Measurements from ENCODE around the gene RAB40C.

RAB40C gene

GRCh38 chr16:616733-617586 lies 27.1 kb downstream of the RAB40C start:
- DNase-seq (ENCODE audit: low spot score), result no peak

DNA sequence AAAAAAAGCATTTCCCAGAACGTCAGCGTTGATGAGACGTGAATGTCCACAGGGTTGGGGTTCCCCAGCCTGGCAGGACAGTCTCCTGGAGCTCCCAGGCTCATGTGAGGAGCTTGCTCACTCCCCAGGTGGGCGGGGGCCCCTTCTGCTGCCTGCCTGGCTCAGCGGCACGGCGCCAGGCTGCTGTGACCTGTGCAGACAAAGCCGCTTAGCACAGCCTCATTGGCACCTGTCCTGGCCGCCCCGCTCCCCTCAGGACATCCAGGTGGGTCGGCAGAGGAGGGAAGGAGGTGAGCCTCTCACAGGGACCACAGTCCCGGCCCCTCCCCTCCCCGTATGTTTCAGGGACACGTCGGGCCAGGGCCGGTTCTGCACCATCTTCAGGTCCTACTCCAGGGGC lies 28.0 kb downstream of the RAB40C start:
- DNase-seq (ENCODE audit: low spot score), result no peak

- DNase-seq (ENCODE audit: low spot score), result peak; percentile 90
Observed at GRCh38 chr16:619476-620100, 29.7 kb downstream of the RAB40C start.

DNA sequence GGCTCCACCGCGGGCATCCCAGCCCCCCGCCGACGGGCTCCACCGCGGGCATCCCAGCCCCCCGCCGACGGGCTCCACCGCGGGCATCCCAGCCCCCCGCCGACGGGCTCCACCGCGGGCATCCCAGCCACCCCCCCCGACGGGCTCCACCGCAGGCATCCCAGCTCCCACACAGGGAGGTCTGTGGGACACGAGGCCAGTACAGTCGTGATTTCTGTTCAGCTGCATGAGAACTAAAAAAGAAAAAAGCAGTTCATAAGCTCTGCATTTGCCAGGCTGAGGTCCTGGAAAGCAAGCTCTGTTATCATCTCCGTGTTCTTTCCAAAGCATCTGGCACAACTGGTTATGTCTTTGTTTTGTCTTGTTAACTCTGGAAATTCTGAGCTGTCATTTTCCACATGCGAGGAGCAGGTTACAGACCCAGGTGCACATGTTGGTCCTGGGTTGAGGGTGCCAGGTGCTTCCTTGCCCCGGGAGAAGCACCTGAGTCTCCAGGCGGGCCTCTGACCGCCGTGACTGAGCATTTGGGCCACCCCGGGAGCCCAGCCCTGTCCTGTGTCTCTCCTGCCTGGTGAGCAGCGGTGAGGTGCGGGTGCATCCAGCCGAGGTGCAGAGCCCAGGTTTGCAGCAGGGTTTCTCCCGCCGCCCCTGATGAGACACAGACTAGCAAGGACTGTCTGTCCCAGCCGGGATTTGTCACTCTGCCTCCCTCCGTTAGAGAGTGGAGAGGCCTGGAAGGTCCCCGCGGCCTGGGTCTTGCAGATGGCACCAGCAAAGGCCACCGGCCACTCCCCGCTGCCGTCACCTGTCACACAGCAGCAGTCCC lies 31.0 kb downstream of the RAB40C start:
- no peak for DNase-seq (ENCODE audit: low spot score)

DNA sequence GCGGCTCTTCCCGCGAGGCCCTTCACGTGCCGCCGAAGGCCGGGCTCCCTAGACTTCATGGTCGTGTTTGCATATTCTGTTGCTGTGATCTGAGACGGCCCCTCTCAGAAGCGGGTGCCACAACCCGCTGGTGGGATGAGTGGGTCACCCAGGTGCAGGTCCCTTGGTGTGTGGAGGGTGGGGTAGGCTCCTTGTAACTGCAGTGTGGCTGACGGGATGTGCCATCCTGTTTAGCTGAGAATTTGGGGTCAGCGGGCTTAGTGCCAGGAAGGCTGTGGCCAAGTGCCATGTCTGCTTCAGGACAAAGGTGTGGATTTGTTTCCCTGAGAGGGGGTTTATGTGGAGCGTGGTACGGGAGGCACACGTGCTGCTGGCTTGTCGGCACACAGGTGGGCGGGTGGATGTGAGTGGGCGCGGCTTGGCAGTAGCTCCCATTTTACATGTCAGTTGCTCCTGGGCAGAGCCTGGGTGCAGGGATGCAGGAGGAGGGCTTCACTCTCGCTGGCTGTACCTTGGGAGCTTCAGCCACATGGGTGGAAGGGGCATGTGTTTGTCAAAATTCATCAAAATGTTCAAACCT lies 31.8 kb downstream of the RAB40C start:
- DNase-seq (ENCODE audit: low spot score), result peak; percentile 82

GRCh38 chr16:622920-623280 lies 33.0 kb downstream of the RAB40C start:
- DNase-seq (ENCODE audit: low spot score), result no peak

DNA sequence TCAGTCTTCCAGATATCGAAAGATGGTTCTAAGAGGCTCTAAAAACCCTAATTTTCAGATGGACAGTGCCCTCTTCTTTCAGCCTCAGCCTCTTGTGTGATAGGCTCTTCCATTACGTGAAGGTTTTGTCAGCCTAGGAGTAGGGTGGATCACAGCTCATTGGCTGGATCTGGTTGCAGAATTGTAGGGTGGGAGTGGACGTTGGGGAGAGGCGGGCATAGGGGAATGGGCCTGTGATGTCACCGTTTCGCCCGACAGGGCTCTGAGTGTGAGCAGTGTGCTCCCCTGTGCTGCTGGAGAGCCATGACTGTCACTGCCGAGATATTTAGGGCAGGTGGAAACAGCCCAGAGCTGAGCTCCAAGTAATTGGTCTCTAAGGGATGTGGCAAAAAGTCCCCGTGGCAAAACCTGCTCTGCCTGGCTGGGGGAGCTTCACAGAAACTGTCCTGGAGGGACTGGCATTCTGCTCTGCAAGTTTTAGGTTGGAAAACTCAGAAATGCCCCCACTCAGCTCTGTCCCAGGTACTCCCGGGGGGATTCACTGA lies 34.7 kb downstream of the RAB40C start:
- DNase-seq (ENCODE audit: low spot score), result peak; percentile 57

DNA sequence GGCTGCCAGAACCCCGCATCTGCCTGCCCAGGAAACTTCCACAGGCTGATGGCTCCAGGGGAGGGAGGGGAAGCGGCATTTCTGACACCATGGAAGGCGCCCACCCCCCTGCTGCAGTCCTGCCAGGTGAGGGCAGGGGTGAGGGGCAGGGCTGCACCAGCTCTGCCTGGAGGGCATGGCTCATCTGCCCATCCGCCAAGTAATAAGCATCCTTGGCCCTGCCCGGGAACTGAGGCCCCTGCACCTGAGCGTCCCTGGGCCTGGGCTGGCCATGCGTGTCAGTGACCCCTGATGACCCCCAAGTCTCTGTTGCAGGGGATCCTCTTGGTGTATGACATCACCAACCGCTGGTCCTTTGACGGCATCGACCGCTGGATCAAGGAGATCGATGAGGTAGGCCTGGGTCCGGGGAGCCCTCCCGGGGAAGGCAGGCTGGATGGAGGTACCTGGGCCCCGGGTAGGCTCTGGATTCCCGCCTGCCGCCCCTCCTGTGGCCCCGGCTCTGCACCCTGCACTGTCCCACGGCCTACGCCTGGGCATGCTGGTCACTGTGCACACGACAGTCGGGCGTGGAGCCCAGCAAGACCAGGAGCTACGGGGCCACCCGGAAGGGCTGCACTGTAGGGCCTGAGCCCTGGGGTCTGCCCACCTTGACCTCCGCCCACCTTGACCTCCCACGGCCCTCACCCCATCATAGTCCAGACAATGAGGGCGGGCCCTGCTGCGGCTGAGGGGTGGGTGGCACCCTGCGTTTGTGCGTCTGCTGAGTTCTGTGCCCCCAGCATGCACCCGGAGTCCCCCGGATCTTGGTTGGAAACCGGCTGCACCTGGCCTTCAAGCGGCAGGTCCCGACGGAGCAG lies 35.5 kb downstream of the RAB40C start:
- DNase-seq (ENCODE audit: low spot score), result no peak

GRCh38 chr16:625977-626765 lies 36.3 kb downstream of the RAB40C start:
- DNase-seq (ENCODE audit: low spot score), result no peak

- DNase-seq (ENCODE audit: low spot score), result no peak
Observed at GRCh38 chr16:626787-627453, 37.1 kb downstream of the RAB40C start.

GRCh38 chr16:627454-628239 lies 37.8 kb downstream of the RAB40C start:
- no peak for DNase-seq (ENCODE audit: low spot score)

DNA sequence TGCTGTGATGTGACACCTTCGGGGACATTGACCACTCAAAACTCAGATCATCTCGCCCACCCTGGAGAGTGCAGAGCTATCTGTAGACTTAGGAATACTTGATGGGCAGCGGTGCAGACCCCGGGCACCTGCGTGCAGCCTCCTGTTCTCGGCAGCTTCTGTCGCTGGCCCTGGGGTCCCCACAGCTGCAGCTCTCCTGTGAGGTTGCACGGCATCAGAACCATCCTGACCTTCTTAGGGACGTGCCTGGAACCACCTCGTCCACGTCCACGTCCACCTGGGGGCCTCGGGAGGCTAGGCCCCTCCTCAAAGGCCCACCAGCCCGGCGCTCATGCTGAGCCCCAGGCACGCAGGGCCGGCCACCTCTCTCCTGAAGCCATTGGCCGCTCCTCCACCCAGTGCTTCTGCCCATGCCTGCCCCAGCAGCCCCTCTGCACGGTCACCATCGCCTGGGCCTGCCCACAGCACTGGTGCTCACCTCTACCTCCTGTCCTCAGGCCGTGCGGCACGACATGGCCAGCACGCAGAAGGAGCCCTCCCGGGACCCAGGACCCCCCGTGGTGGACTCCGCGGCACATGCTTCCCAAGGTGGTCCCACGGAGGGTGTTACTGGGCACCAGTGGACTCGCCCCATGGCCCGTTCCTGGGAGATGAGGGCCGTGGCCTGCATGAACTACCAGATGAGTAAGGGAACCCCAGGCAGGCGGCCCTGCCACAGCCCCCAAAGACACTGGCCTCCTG lies 38.6 kb downstream of the RAB40C start:
- DNase-seq (ENCODE audit: low spot score), result no peak

DNA sequence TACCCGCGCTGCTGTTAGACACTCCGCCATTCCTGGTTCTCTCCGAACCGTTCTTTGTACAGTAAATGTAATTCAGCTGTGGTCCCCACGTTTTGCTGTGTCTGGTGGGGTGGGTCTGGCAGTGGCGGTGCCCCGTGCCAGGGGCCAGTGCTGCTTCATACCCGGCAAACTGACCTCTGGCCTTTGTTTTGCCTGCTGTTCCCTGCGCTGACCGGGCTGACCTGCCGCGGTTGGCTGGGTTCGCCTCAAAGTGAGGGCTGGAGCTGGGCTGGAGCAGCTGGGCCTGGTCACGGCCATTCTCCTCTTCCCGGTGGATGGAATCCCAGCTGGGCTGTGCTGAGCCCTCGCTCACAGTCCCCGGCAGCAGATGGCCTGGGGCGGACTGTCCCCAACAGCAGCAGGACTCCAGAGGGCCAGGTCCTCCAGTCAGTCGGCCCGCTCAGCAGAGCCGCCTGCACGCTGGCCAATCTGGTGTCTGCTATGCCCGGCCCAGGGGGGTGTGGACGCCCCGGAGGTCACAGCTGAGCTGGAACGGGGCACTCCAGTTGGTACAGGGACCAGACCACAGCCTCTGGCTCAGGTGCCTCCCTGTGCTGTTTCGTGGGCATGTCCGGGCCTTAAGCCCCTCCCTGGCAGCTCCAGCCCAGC lies 39.4 kb downstream of the RAB40C start:
- peak; percentile 82 for DNase-seq (ENCODE audit: low spot score)

DNA sequence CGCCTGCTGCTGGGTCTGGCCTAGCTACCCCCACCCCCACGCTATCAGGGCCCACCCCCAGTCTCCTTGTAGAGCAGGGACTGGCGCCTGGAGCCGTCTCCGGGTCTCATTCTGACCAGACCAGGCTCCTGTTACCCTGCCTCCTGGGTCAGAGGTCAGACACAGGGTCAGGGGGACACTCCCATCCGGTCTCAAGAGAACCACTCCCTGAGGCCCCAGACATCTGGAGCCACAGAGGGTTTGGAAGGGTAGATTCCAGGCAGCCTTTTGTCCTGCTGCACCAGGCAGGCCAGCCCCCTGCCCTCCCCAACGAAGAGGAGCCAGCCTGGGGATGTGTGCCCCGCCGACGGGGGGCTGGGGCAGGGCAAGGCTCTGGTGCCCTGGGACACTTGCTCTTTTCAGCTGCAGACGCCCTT lies 40.0 kb downstream of the RAB40C start:
- DNase-seq (ENCODE audit: low spot score), result no peak

GRCh38 chr16:630249-630814 lies 40.5 kb downstream of the RAB40C start:
- DNase-seq (ENCODE audit: low spot score), result no peak

DNA sequence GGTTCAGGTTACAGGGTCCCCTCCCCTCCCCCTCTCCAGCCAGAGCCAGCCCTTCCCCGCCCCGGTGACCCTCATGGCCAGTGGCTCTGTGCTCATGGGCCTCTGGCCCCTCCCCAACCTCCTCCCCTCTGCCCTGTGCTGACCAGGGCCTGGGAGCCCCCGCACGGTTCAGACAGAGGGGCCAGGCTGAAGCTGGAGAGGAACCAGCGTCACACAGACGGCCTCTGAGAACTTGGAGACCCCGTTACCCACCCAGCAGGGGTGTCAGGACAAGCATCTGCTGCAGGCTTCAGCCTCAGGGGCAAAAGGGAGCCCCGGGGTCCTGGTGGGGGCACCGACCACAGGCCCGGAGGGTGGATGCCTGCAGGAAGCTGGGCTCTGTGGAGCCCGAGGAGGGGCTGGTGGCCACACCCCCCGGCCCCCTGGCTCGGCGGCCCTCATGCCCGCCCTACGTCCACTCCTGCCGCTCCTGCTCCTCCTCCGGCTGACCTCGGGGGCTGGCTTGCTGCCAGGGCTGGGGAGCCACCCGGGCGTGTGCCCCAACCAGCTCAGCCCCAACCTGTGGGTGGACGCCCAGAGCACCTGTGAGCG lies 41.0 kb downstream of the RAB40C start, which contains the start of gene WFIKKN1:
Gene WFIKKN1 (plus strand): TSS at position 171 of the 591 bp plus-strand sequence. CDS start 269 bp downstream, at position 440.
- peak; percentile 65 for DNase-seq (ENCODE audit: low spot score)

All from cerebellar cortex (tissue), 1 donor.